ENCODE results near the gene CBS.
"Not testable (repeated sequence)": the region's sequence is repeated elsewhere in the genome, so short reads cannot be mapped to it uniquely, and the experiment has no call there.

CBS gene

GRCh38 chr21:43069682-43070081, 6.0 kb downstream of the CBS start:
- in situ Hi-C loops (cut with HindIII; ENCODE audit: low sequenced_read_pairs) = not testable (repeated sequence)

GRCh38 chr21:43068065-43068464, 7.6 kb downstream of the CBS start:
- in situ Hi-C loops (cut with HindIII; ENCODE audit: low sequenced_read_pairs) = not testable (repeated sequence)

GRCh38 chr21:43066690-43067089, 8.9 kb downstream of the CBS start:
- in situ Hi-C loops (cut with HindIII; ENCODE audit: low sequenced_read_pairs) = not testable (repeated sequence)

- in situ Hi-C loops (cut with HindIII; ENCODE audit: low sequenced_read_pairs) = not testable (repeated sequence)
These were observed 9.6 kb downstream of the CBS start for GRCh38 chr21:43065991-43066390.

GRCh38 chr21:43064265-43064917, 11.2 kb downstream of the CBS start:
- in situ Hi-C loops (cut with HindIII; ENCODE audit: low sequenced_read_pairs) = not testable (repeated sequence)

- in situ Hi-C loops (cut with HindIII; ENCODE audit: low sequenced_read_pairs) = not testable (repeated sequence)
These were observed 12.5 kb downstream of the CBS start for GRCh38 chr21:43062955-43063664.

GRCh38 chr21:43053112-43053511, 22.5 kb downstream of the CBS start:
- in situ Hi-C loops (cut with HindIII; ENCODE audit: low sequenced_read_pairs) = not testable (repeated sequence)

- in situ Hi-C loops (cut with HindIII; ENCODE audit: low sequenced_read_pairs) = not testable (repeated sequence)
These were observed 29.5 kb downstream of the CBS start for GRCh38 chr21:43045876-43046821.

- in situ Hi-C loops (cut with HindIII; ENCODE audit: low sequenced_read_pairs) = not testable (repeated sequence)
These were observed 30.3 kb downstream of the CBS start for GRCh38 chr21:43045165-43045875.

GRCh38 chr21:43044547-43044946, 31.1 kb downstream of the CBS start:
- in situ Hi-C loops (cut with HindIII; ENCODE audit: low sequenced_read_pairs) = not testable (repeated sequence)

- in situ Hi-C loops (cut with HindIII; ENCODE audit: low sequenced_read_pairs) = not testable (repeated sequence)
These were observed 32.3 kb downstream of the CBS start for GRCh38 chr21:43043291-43043690.

GRCh38 chr21:43042169-43042568, 33.5 kb downstream of the CBS start:
- in situ Hi-C loops (cut with HindIII; ENCODE audit: low sequenced_read_pairs) = not testable (repeated sequence)

GRCh38 chr21:43038659-43039044, 37.0 kb downstream of the CBS start:
- in situ Hi-C loops (cut with HindIII; ENCODE audit: low sequenced_read_pairs) = not testable (repeated sequence)

GRCh38 chr21:43037918-43038658, 37.5 kb downstream of the CBS start:
- in situ Hi-C loops (cut with HindIII; ENCODE audit: low sequenced_read_pairs) = not testable (repeated sequence)

GRCh38 chr21:43036889-43037288, 38.7 kb downstream of the CBS start:
- in situ Hi-C loops (cut with HindIII; ENCODE audit: low sequenced_read_pairs) = not testable (repeated sequence)

- in situ Hi-C loops (cut with HindIII; ENCODE audit: low sequenced_read_pairs) = no loop called here
These were observed 40.8 kb downstream of the CBS start for GRCh38 chr21:43034826-43035225.

- in situ Hi-C loops (cut with HindIII; ENCODE audit: low sequenced_read_pairs) = no loop called here
These were observed 41.5 kb downstream of the CBS start for GRCh38 chr21:43034101-43034500.

- in situ Hi-C loops (cut with HindIII; ENCODE audit: low sequenced_read_pairs) = no loop called here
These were observed 44.5 kb downstream of the CBS start for GRCh38 chr21:43031121-43031619.

GRCh38 chr21:43029785-43030184, 45.9 kb downstream of the CBS start:
- in situ Hi-C loops (cut with HindIII; ENCODE audit: low sequenced_read_pairs) = no loop called here
